Measurements from ENCODE around the gene ICE1. TPM values are rescaled to one million over a fixed set of nuclear protein-coding genes. Genes with fewer than 3 reads are reported as not detected.

Gene ICE1
- polyA plus RNA-seq, 1 donor (not counting 4 experiments of a cell fraction or from before 2014, with no cell fraction given) = 18.4 TPM

- Histone ChIP-seq H3K9me3 (ENCODE audit: control insufficient read depth, low read depth, low read length) (no peaks in the 10 kb centered on the region), H3K36me3 (ENCODE audit: control insufficient read depth in 2 of 2, extremely low read depth in 1 of 2, insufficient read depth in 2 of 2, low read length in 2 of 2) (no peaks in the 10 kb centered on the region), H2AFZ (ENCODE audit: control insufficient read depth, low read length) (no peak overlapping the region), H3K4me2 (ENCODE audit: control insufficient read depth, extremely low read depth, insufficient read depth, low read depth, low read length) (no peak overlapping the region), H3K27ac (ENCODE audit: control insufficient read depth, insufficient read depth, low read length) (no peak overlapping the region), H3K27me3 (ENCODE audit: control insufficient read depth, extremely low read depth, insufficient read depth, low read length) (no peaks in the 10 kb centered on the region), H3K4me1 (ENCODE audit: control insufficient read depth, extremely low read depth, insufficient read depth, low read length) (no peaks in the 10 kb centered on the region), H3K9me1 (ENCODE audit: control insufficient read depth, extremely low read depth, insufficient read depth, low read length) (no peaks in the 10 kb centered on the region), H3K9ac (ENCODE audit: control insufficient read depth, extremely low read depth, insufficient read depth, low read length) (no peak overlapping the region), H3K79me2 (ENCODE audit: control insufficient read depth, insufficient read depth, low read length) (no peaks in the 10 kb centered on the region), H4K20me1 (ENCODE audit: control insufficient read depth, extremely low read depth, insufficient read depth, low read length) (no peaks in the 10 kb centered on the region), H3K4me3 (ENCODE audit: control insufficient read depth in 2 of 3, extremely low read depth in 1 of 3, insufficient read depth in 2 of 3, low read depth in 1 of 3, low read length in 3 of 3) (no peak overlapping the region)
- DNase-seq (ENCODE audit: low read depth, low spot score) (no peak), FAIRE-seq (no peak)
- dilution Hi-C loops (cut with MboI; ENCODE audit: extremely low pct_ligation_motif_present, low sequenced_read_pairs) = no loop called here
- TF ChIP-seq, protein P1, sequence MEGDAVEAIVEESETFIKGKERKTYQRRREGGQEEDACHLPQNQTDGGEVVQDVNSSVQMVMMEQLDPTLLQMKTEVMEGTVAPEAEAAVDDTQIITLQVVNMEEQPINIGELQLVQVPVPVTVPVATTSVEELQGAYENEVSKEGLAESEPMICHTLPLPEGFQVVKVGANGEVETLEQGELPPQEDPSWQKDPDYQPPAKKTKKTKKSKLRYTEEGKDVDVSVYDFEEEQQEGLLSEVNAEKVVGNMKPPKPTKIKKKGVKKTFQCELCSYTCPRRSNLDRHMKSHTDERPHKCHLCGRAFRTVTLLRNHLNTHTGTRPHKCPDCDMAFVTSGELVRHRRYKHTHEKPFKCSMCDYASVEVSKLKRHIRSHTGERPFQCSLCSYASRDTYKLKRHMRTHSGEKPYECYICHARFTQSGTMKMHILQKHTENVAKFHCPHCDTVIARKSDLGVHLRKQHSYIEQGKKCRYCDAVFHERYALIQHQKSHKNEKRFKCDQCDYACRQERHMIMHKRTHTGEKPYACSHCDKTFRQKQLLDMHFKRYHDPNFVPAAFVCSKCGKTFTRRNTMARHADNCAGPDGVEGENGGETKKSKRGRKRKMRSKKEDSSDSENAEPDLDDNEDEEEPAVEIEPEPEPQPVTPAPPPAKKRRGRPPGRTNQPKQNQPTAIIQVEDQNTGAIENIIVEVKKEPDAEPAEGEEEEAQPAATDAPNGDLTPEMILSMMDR (optimal IDR thresholded peaks at IDR 0.05 in 1 of 3, IDR thresholded peaks at IDR 0.05 in 1 of 3, conservative IDR thresholded peaks at IDR 0.05 in 1 of 3; ENCODE audit: extremely low read depth in 1 of 3, insufficient read depth in 2 of 3, low read length in 3 of 3) = no peak
- TF ChIP-seq EZH2 (IDR thresholded peaks at IDR 0.05; ENCODE audit: low read length) = no peak
These were observed 49.0 kb upstream of the ICE1 start for GRCh38 chr5:5373351-5373989.

- no peak overlapping the region for H3K27ac ChIP-seq (ENCODE audit: control insufficient read depth, insufficient read depth, low read length)
These were observed 48.3 kb upstream of the ICE1 start for GRCh38 chr5:5374009-5374715.

More at GRCh38 chr5:5374009-5374715, 48.3 kb upstream of the ICE1 start:
- no peak overlapping the region for H3K9ac ChIP-seq (ENCODE audit: control insufficient read depth, extremely low read depth, insufficient read depth, low read length)
- no peaks in the 10 kb centered on the region for H4K20me1 ChIP-seq (ENCODE audit: control insufficient read depth, extremely low read depth, insufficient read depth, low read length)
- DNase-seq (ENCODE audit: low read depth, low spot score) (no peak), FAIRE-seq (no peak)
- no peak overlapping the region for H3K4me3 ChIP-seq (ENCODE audit: control insufficient read depth in 2 of 3, extremely low read depth in 1 of 3, insufficient read depth in 2 of 3, low read depth in 1 of 3, low read length in 3 of 3)
- no peak overlapping the region for H2AFZ ChIP-seq (ENCODE audit: control insufficient read depth, low read length)
- TF ChIP-seq EZH2 (IDR thresholded peaks at IDR 0.05; ENCODE audit: low read length) = no peak
- TF ChIP-seq, protein P1 (optimal IDR thresholded peaks at IDR 0.05 in 1 of 3, IDR thresholded peaks at IDR 0.05 in 1 of 3, conservative IDR thresholded peaks at IDR 0.05 in 1 of 3; ENCODE audit: extremely low read depth in 1 of 3, insufficient read depth in 2 of 3, low read length in 3 of 3) = no peak
- no peak overlapping the region for H3K4me2 ChIP-seq (ENCODE audit: control insufficient read depth, extremely low read depth, insufficient read depth, low read depth, low read length)
- no peaks in the 10 kb centered on the region for H3K4me1 ChIP-seq (ENCODE audit: control insufficient read depth, extremely low read depth, insufficient read depth, low read length)
- no peaks in the 10 kb centered on the region for H3K27me3 ChIP-seq (ENCODE audit: control insufficient read depth, extremely low read depth, insufficient read depth, low read length)
- H3K9me1 ChIP-seq (ENCODE audit: control insufficient read depth, extremely low read depth, insufficient read depth, low read length) = no peaks in the 10 kb centered on the region
- dilution Hi-C loops (cut with MboI; ENCODE audit: extremely low pct_ligation_motif_present, low sequenced_read_pairs) = no loop called here
- no peaks in the 10 kb centered on the region for H3K9me3 ChIP-seq (ENCODE audit: control insufficient read depth, low read depth, low read length)
- H3K36me3 ChIP-seq (ENCODE audit: control insufficient read depth in 2 of 2, extremely low read depth in 1 of 2, insufficient read depth in 2 of 2, low read length in 2 of 2) = no peaks in the 10 kb centered on the region
- H3K79me2 ChIP-seq (ENCODE audit: control insufficient read depth, insufficient read depth, low read length) = no peaks in the 10 kb centered on the region
